ENCODE measurements around the gene ARFIP1. TPM values are rescaled to one million over a fixed set of nuclear protein-coding genes. Genes with fewer than 3 reads are reported as not detected.

Gene ARFIP1
- total and polyA plus RNA-seq, 2 donors (not counting 1 experiment from before 2014, with no cell fraction given): 11.1 to 23.5 TPM

Other genes starting within 250 kb of the ARFIP1 start
- gene FBXW7, start 243.9 kb upstream of the ARFIP1 start, total RNA-seq: 117 and 125 TPM in 2 replicates
- 23.0 and 32.0 TPM in 2 replicates for gene FBXW7, start 243.9 kb upstream of the ARFIP1 start, polyA plus RNA-seq
- gene TMEM154, start 100.0 kb upstream of the ARFIP1 start, total RNA-seq: 96.6 and 99.1 TPM in 2 replicates
- 18.1 and 20.1 TPM in 2 replicates for gene TMEM154, start 100.0 kb upstream of the ARFIP1 start, polyA plus RNA-seq
- gene TIGD4, start 224 bp upstream of the ARFIP1 start, total RNA-seq: 0.36 and 0.59 TPM in 2 replicates
- gene TIGD4, start 224 bp upstream of the ARFIP1 start, polyA plus RNA-seq: 0.04 and 0.06 TPM in 2 replicates
- gene FHDC1, start 156.4 kb downstream of the ARFIP1 start, total RNA-seq: 0.56 and 0.57 TPM in 2 replicates
- 0.13 and 0.16 TPM in 2 replicates for gene FHDC1, start 156.4 kb downstream of the ARFIP1 start, polyA plus RNA-seq